ENCODE measurements around the gene SYT5. TPM values are rescaled to one million over a fixed set of nuclear protein-coding genes. Genes with fewer than 3 reads are reported as not detected.

SYT5 gene
- total and polyA plus RNA-seq, 2 of the 13 experiments (the other 11 are each of a cell fraction or from before 2014, with no cell fraction given), result not detected

DNA sequence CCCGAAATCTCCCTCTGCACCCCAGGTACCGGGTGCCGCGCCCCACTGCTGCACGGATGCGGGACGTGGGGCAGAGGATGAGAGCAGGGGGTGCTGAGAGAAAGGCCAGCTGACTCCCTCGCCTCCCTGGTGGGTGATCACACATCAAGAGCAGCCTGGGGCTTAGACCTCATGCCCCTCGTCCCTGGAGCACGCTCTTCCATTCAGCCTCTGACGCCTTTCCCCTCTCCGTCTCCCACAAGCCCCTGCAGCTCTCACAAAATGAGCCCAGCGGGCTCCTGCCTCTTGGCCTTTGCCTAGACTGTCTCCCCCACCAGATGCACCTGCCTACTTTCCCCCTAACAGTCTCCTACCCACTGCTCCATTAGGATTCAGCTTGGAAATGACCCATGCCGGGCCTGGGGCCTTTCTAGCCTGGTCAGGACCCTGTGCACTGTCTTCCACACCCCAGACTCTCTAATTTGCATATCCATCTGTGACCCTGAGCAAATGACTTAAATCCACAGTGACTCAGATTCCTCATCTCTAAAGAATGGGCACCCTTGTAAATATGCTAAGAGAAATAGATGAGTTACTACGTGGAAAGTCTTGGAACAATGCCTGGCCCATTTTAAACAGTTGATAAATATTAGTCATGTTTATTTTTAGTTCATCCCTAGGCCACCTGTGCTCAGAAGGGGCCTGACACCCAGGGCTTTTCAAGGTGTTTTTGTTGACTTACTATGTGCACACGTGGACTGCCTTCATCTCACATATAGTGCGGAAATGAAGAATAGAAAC is 29.8 kb upstream of the SYT5 start (continued):
- TF ChIP-seq, protein P1, sequence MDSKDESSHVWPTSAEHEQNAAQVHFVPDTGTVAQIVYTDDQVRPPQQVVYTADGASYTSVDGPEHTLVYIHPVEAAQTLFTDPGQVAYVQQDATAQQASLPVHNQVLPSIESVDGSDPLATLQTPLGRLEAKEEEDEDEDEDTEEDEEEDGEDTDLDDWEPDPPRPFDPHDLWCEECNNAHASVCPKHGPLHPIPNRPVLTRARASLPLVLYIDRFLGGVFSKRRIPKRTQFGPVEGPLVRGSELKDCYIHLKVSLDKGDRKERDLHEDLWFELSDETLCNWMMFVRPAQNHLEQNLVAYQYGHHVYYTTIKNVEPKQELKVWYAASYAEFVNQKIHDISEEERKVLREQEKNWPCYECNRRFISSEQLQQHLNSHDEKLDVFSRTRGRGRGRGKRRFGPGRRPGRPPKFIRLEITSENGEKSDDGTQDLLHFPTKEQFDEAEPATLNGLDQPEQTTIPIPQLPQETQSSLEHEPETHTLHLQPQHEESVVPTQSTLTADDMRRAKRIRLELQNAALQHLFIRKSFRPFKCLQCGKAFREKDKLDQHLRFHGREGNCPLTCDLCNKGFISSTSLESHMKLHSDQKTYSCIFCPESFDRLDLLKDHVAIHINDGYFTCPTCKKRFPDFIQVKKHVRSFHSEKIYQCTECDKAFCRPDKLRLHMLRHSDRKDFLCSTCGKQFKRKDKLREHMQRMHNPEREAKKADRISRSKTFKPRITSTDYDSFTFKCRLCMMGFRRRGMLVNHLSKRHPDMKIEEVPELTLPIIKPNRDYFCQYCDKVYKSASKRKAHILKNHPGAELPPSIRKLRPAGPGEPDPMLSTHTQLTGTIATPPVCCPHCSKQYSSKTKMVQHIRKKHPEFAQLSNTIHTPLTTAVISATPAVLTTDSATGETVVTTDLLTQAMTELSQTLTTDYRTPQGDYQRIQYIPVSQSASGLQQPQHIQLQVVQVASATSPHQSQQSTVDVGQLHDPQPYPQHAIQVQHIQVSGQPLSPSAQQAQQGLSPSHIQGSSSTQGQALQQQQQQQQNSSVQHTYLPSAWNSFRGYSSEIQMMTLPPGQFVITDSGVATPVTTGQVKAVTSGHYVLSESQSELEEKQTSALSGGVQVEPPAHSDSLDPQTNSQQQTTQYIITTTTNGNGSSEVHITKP (CRISPR knock-in tag; IDR thresholded peaks at IDR 0.05; ENCODE audit: low read depth), result no peak
- TF ChIP-seq, protein P2, sequence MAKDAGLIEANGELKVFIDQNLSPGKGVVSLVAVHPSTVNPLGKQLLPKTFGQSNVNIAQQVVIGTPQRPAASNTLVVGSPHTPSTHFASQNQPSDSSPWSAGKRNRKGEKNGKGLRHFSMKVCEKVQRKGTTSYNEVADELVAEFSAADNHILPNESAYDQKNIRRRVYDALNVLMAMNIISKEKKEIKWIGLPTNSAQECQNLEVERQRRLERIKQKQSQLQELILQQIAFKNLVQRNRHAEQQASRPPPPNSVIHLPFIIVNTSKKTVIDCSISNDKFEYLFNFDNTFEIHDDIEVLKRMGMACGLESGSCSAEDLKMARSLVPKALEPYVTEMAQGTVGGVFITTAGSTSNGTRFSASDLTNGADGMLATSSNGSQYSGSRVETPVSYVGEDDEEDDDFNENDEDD (CRISPR knock-in tag; IDR thresholded peaks at IDR 0.05; ENCODE audit: borderline replicate concordance), result peak; percentile 58; the same call in 1 of the 2 replicates
- TF ChIP-seq, protein P3, sequence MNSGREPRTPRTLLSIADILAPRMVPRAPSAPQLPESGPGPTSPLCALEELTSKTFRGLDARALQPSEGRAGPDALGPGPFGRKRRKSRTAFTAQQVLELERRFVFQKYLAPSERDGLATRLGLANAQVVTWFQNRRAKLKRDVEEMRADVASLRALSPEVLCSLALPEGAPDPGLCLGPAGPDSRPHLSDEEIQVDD (CRISPR knock-in tag; IDR thresholded peaks at IDR 0.05; ENCODE audit: borderline replicate concordance), result peak; percentile 88; the same call in 1 of the 2 replicates
- TF ChIP-seq ZNF430 (CRISPR knock-in tag; IDR thresholded peaks at IDR 0.05), result 0 out of 2 replicates have a peak, but pooled peaks have one; percentile 87
- 0 out of 2 replicates have a peak, but pooled peaks have one; percentile 27 for TF ChIP-seq ZNF343 (CRISPR knock-in tag; IDR thresholded peaks at IDR 0.05)
- TF ChIP-seq ZFP62 (CRISPR knock-in tag; IDR thresholded peaks at IDR 0.05), result no peak
- TF ChIP-seq SAP130 (CRISPR knock-in tag; IDR thresholded peaks at IDR 0.05; ENCODE audit: low read depth), result peak; percentile 88
- TF ChIP-seq RFX3 (CRISPR knock-in tag; IDR thresholded peaks at IDR 0.05), result no peak
- TF ChIP-seq AGO2 (optimal IDR thresholded peaks at IDR 0.05; ENCODE audit: low read depth, low read length), result peak; percentile 35
- TF ChIP-seq, protein P4, sequence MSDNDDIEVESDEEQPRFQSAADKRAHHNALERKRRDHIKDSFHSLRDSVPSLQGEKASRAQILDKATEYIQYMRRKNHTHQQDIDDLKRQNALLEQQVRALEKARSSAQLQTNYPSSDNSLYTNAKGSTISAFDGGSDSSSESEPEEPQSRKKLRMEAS (IDR thresholded peaks at IDR 0.05), result peak; percentile 85
- peak; percentile 22; the same call in 1 of the 2 replicates for TF ChIP-seq HOXA3 (CRISPR knock-in tag; IDR thresholded peaks at IDR 0.05)
- TF ChIP-seq PHF8 (CRISPR knock-in tag; IDR thresholded peaks at IDR 0.05), result no peak
- no peak for TF ChIP-seq CBX1 (IDR thresholded peaks at IDR 0.05; ENCODE audit: low read depth)
- TF ChIP-seq POLR2A (IDR thresholded peaks at IDR 0.05; ENCODE audit: insufficient read depth in 1 of 2, low read depth in 2 of 2, low read length in 2 of 2), result peak in 1 of 2 experiments; percentile 30; a peak in 2 of 4 replicates
- TF ChIP-seq, protein P5, sequence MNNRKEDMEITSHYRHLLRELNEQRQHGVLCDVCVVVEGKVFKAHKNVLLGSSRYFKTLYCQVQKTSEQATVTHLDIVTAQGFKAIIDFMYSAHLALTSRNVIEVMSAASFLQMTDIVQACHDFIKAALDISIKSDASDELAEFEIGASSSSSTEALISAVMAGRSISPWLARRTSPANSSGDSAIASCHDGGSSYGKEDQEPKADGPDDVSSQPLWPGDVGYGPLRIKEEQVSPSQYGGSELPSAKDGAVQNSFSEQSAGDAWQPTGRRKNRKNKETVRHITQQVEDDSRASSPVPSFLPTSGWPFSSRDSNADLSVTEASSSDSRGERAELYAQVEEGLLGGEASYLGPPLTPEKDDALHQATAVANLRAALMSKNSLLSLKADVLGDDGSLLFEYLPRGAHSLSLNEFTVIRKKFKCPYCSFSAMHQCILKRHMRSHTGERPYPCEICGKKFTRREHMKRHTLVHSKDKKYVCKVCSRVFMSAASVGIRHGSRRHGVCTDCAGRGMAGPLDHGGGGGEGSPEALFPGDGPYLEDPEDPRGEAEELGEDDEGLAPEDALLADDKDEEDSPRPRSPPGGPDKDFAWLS (CRISPR knock-in tag; IDR thresholded peaks at IDR 0.05; ENCODE audit: borderline replicate concordance), result 0 out of 2 replicates have a peak, but pooled peaks have one; percentile 22
- peak; percentile 85 for TF ChIP-seq ZSCAN22 (CRISPR knock-in tag; IDR thresholded peaks at IDR 0.05)
- TF ChIP-seq ZMAT3 (CRISPR knock-in tag; conservative IDR thresholded peaks at IDR 0.05), result peak; percentile 94
- TF ChIP-seq, protein P6, sequence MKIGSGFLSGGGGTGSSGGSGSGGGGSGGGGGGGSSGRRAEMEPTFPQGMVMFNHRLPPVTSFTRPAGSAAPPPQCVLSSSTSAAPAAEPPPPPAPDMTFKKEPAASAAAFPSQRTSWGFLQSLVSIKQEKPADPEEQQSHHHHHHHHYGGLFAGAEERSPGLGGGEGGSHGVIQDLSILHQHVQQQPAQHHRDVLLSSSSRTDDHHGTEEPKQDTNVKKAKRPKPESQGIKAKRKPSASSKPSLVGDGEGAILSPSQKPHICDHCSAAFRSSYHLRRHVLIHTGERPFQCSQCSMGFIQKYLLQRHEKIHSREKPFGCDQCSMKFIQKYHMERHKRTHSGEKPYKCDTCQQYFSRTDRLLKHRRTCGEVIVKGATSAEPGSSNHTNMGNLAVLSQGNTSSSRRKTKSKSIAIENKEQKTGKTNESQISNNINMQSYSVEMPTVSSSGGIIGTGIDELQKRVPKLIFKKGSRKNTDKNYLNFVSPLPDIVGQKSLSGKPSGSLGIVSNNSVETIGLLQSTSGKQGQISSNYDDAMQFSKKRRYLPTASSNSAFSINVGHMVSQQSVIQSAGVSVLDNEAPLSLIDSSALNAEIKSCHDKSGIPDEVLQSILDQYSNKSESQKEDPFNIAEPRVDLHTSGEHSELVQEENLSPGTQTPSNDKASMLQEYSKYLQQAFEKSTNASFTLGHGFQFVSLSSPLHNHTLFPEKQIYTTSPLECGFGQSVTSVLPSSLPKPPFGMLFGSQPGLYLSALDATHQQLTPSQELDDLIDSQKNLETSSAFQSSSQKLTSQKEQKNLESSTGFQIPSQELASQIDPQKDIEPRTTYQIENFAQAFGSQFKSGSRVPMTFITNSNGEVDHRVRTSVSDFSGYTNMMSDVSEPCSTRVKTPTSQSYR (CRISPR knock-in tag; IDR thresholded peaks at IDR 0.05; ENCODE audit: borderline replicate concordance), result no peak
